Measurements from ENCODE around the gene TMEM9.
A peak's percentile ranks its signal among the peaks of the same experiment; 100 is the strongest.

Gene TMEM9

GRCh38 chr1:201100169-201100930, 53.9 kb downstream of the TMEM9 start:
- no peak for DNase-seq

GRCh38 chr1:201098992-201099677, 55.1 kb downstream of the TMEM9 start:
- DNase-seq = no peak

- DNase-seq = no peak
Observed at GRCh38 chr1:201096977-201097856, 57.1 kb downstream of the TMEM9 start.

- DNase-seq = no peak
Observed at GRCh38 chr1:201096041-201096461, 58.2 kb downstream of the TMEM9 start.

- DNase-seq = no peak
Observed at GRCh38 chr1:201095581-201095980, 58.7 kb downstream of the TMEM9 start.

- DNase-seq = no peak
Observed at GRCh38 chr1:201094832-201095231, 59.4 kb downstream of the TMEM9 start.

GRCh38 chr1:201093962-201094361, 60.3 kb downstream of the TMEM9 start:
- no peak for DNase-seq

- DNase-seq = no peak
Observed at GRCh38 chr1:201093561-201093960, 60.7 kb downstream of the TMEM9 start.

GRCh38 chr1:201092738-201093137, 61.5 kb downstream of the TMEM9 start:
- DNase-seq = no peak

GRCh38 chr1:201091256-201091655, 63.0 kb downstream of the TMEM9 start:
- no peak for DNase-seq

GRCh38 chr1:201090541-201090940, 63.7 kb downstream of the TMEM9 start:
- no peak for DNase-seq

- DNase-seq = no peak
Observed at GRCh38 chr1:201089596-201089995, 64.7 kb downstream of the TMEM9 start.

- no peak for DNase-seq
Observed at GRCh38 chr1:201088901-201089525, 65.3 kb downstream of the TMEM9 start.

GRCh38 chr1:201088395-201088794, 65.9 kb downstream of the TMEM9 start:
- DNase-seq = no peak

- peak; percentile 21 for DNase-seq
Observed at GRCh38 chr1:201085902-201086735, 68.2 kb downstream of the TMEM9 start.

Measured in CD4-positive, alpha-beta T cell treated with Interleukin-15 for 1 hour (primary cell).